Measurements from ENCODE around the gene PTCH1. TPM values are rescaled to one million over a fixed set of nuclear protein-coding genes. Genes with fewer than 3 reads are reported as not detected.

Gene PTCH1
- total RNA-seq, 2 donors from 2014 or later = 8.3 to 47.5 TPM

DNA sequence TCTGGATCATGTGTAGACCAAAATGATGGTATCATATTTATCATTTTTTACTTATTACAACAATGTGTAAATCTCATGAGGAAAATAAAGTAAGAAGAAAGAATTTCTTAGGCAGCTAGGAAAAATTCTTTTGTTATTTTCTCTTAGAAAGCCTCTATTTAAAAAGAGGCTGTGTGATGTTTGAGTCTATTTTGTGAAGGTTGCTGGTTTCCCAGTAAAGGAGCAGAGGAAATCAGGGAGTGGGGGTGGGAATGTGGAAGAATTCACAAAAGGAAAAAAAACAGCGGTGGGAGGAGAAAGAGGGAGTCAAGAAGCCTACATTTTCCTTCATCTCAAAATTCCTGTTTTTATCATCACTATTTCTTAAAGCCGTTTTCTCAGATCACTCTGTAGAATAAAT lies 20.1 kb downstream of the PTCH1 start:
- WGBS, 2 donors = 78 to 84% methylated on average over 2 of the region's 2 CpGs
- ATAC-seq (no peak), DNase-seq (no peak)
- no peak overlapping the region for H3K27ac ChIP-seq
- no peaks in the 10 kb centered on the region for H3K27me3 ChIP-seq
- H3K4me1 ChIP-seq = peaks cover 8% of the 10 kb centered on the region
- no peaks in the 10 kb centered on the region for H3K36me3 ChIP-seq (replicated peaks in 1 of 2; ENCODE audit: insufficient read depth in 1 of 2, low read depth in 2 of 2)
- intact Hi-C loops (cut with DNase I) = no loop called here
- no peak overlapping the region for H3K4me3 ChIP-seq
- H3K9me3 ChIP-seq = no peaks in the 10 kb centered on the region
- TF ChIP-seq, protein P1, sequence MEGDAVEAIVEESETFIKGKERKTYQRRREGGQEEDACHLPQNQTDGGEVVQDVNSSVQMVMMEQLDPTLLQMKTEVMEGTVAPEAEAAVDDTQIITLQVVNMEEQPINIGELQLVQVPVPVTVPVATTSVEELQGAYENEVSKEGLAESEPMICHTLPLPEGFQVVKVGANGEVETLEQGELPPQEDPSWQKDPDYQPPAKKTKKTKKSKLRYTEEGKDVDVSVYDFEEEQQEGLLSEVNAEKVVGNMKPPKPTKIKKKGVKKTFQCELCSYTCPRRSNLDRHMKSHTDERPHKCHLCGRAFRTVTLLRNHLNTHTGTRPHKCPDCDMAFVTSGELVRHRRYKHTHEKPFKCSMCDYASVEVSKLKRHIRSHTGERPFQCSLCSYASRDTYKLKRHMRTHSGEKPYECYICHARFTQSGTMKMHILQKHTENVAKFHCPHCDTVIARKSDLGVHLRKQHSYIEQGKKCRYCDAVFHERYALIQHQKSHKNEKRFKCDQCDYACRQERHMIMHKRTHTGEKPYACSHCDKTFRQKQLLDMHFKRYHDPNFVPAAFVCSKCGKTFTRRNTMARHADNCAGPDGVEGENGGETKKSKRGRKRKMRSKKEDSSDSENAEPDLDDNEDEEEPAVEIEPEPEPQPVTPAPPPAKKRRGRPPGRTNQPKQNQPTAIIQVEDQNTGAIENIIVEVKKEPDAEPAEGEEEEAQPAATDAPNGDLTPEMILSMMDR (IDR thresholded peaks at IDR 0.05) = no peak

DNA sequence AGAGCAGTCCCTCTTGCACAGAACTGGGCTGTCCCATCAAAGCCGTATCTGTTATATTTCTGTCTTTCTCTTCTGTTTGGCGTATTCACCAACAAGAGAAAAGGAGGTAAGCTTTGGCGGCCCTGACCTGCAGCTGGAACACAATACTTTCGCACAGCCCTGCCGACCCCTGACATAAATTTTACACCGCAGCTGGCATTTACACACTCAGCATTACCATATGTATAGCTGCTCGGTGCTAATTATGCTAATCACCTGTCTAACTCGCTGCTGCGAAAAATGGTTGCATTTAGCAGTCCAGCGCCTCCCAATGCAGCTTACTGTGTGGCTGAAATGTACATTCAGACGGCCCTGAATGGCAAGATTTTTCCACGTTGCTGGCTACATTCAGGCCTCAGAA lies 20.8 kb downstream of the PTCH1 start:
- Histone ChIP-seq H3K4me3 (no peak overlapping the region), H3K27ac (no peak overlapping the region), H3K9me3 (no peaks in the 10 kb centered on the region), H3K4me1 (peaks cover 8% of the 10 kb centered on the region), H3K27me3 (no peaks in the 10 kb centered on the region), H3K36me3 (replicated peaks in 1 of 2; ENCODE audit: insufficient read depth in 1 of 2, low read depth in 2 of 2) (no peaks in the 10 kb centered on the region)
- DNase-seq = no peak
- intact Hi-C loops (cut with DNase I) = no loop called here
- 85 to 86% methylated on average over 12 of the region's 12 CpGs for WGBS, 2 donors
- no peak for ATAC-seq
- TF ChIP-seq, protein P1 (IDR thresholded peaks at IDR 0.05) = no peak
- TF ChIP-seq POLR2A (IDR thresholded peaks at IDR 0.05) = no peak

DNA sequence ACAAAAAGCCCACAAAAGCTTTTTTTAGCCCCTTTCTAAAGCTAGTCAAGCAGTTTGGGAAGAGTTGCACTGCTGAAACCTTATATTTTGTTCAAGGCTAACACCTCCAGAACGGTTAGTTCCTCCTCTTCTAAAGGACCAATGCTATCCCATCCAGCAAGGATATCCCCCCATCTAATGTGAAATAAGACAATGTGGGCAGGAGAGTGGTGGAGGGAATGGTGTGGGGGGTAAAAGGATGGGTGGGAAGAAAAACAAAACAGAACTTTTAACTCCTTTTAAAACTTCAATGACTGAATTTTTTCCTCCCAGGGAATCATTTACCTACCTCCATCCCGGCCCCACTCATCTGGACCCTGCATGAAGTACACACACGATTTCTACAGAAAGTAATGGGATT lies 21.2 kb downstream of the PTCH1 start:
- 77 to 90% methylated on average over 3 of the region's 3 CpGs for WGBS, 2 donors
- no peak for ATAC-seq

DNA sequence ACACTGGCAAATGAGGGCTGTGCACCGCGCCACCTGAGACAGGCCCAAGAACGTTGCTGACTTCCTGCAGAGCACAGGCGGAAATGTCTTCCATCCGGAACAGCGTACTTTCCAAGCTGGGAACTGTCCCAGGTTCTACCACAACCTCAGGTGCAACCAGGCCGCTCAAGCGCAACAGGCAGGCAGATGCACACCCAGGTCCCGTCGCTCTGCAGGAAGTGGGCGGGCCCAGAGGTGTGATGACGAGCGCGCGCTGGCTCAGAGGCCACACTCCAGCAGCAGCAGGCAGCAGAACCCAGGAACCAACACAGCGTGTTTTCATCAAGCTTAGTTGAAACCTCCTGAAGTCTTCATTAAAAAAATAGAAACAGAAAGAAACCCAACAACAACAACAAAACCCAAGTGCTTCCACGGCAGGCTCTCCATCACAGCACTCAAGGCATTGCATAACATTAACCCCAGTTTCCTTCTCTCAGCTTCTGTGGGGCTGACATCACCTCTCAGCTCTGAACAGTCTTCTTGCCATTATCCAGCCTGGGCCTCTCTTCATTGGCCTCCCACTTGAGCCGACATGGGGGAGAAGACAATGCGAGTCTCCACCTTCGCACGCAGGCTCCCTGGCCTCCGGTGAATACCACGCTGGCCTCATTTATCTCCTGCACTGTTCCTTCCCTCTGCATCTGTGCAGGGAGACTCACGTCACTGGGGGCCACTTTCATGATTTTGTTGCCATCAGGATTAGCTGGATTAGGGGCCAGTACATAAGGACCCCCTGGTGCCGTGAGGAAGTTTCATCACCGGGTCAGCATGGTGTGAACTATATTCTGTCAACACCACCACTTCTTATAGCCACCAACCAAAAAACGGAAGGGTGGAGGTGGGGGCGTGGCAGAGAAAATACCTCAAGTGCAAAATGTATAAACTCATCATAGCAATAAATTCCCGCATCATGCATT lies 22.1 kb downstream of the PTCH1 start:
- H3K27ac ChIP-seq = peak overlapping the region in 2 of 4 donors; percentile 3 to 47
- intact Hi-C loops (cut with DNase I) = no loop called here
- H3K4me3 ChIP-seq = no peak overlapping the region
- peaks cover 8% of the 10 kb centered on the region for H3K4me1 ChIP-seq
- H3K36me3 ChIP-seq (replicated peaks in 1 of 2; ENCODE audit: insufficient read depth in 1 of 2, low read depth in 2 of 2) = no peaks in the 10 kb centered on the region
- no peak for TF ChIP-seq POLR2A (IDR thresholded peaks at IDR 0.05)
- TF ChIP-seq, protein P1 (IDR thresholded peaks at IDR 0.05) = no peak
- H3K27me3 ChIP-seq = no peaks in the 10 kb centered on the region
- ATAC-seq (peak; percentile 21), DNase-seq (peak in 3 of 4 donors; percentile 49 to 67 (median 64))
- 76 to 91% methylated on average over 22 to 29 of the region's 29 CpGs for WGBS, 2 donors
- no peaks in the 10 kb centered on the region for H3K9me3 ChIP-seq

More for the DNA sequence above, 21.2 kb downstream of the PTCH1 start:
- Histone ChIP-seq H3K27ac (no peak overlapping the region), H3K4me1 (peaks cover 8% of the 10 kb centered on the region), H3K27me3 (no peaks in the 10 kb centered on the region), H3K36me3 (replicated peaks in 1 of 2; ENCODE audit: insufficient read depth in 1 of 2, low read depth in 2 of 2) (no peaks in the 10 kb centered on the region), H3K9me3 (no peaks in the 10 kb centered on the region), H3K4me3 (no peak overlapping the region)
- TF ChIP-seq, protein P1 (IDR thresholded peaks at IDR 0.05) = no peak
- no peak for TF ChIP-seq POLR2A (IDR thresholded peaks at IDR 0.05)
- intact Hi-C loops (cut with DNase I) = no loop called here
- no peak for DNase-seq
